HCT116 (cell line): ENCODE results near the gene SAMD4A. TPM values are rescaled to one million over a fixed set of nuclear protein-coding genes. Genes with fewer than 3 reads are reported as not detected.

Experiments
- ATAC-seq: fragments of 200-7000 bp; cut with Tn5 transposase; 2 replicates; pipeline ENCODE4 v1.9.1; 2020; ENCODE audit warnings: mild to moderate bottlenecking, moderate library complexity
- BruUV-seq: library from RNA; stranded (reverse); fragments of 400-500 nt; replicated peaks from 2 replicates; lab custom pipeline; 2021; lab: Mats Ljungman, UMichigan
- CTCF ChIA-PET: fragments of 300-600 bp; sonication (Branson Sonifier 250); formaldehyde crosslinking; loops from one replicate; lab custom pipeline; 2021; ENCODE audit warnings: antibody characterized with exemption; lab: Charles Lee
- POLR2A ChIA-PET: fragments of 300-600, 350-600 bp; sonication (Branson Sonifier 250); formaldehyde crosslinking; loops from one replicate; lab custom pipeline; 2021; ENCODE audit warnings: antibody characterized with exemption; lab: Charles Lee
- RAD21 ChIA-PET, 2 experiments: fragments of 300-600 bp; sonication (Branson Sonifier 250); formaldehyde crosslinking; loops; one replicate each; lab custom pipeline; 2023; ENCODE audit warnings: low total read pairs in 2 of 2; ENCODE audit not compliant: uncharacterized antibody in 2 of 2, unreplicated experiment in 2 of 2, low non-redundant PET in 1 of 2; lab: Charles Lee
- DNase-seq: peaks from one replicate; pipeline ENCODE4 v3.0.0-alpha.2; 2010; ENCODE audit warnings: low read depth, low spot score
- H2AFZ ChIP-seq: fragments of 200-600 bp; shearing (Covaris generic), sonication (generic); 2 replicates; pipeline ENCODE4 v1.6.1; 2017; ENCODE audit warnings: low read depth, mixed run types, mixed read lengths, antibody characterized with exemption, low read length; ENCODE audit not compliant: poor library complexity, severe bottlenecking
- H3K27ac ChIP-seq: 2 replicates; pipeline ENCODE4 v1.5.1; 2012; ENCODE audit warnings: low read depth, low read length
- H3K27me3 ChIP-seq: fragments of 200-600 bp; sonication (generic); 2 replicates; pipeline ENCODE4 v1.6.1; 2016; ENCODE audit warnings: mixed run types, low read length, mixed read lengths; ENCODE audit not compliant: insufficient read depth
- H3K36me3 ChIP-seq, 2 experiments: fragments of 200-500 bp in 1 of 2; fragments of 200-600 bp in 1 of 2; sonication (Bioruptor generic) in 1 of 2; sonication (generic) in 1 of 2; 2 replicates each; pipeline versions ENCODE4 v1.5.1 to v1.6.1; 2014 to 2016; ENCODE audit warnings: low read length in 2 of 2, inconsistent platforms in 1 of 2, mixed read lengths in 1 of 2, mixed run types in 1 of 2; ENCODE audit not compliant: insufficient read depth in 2 of 2, control insufficient read depth in 1 of 2
- H3K4me1 ChIP-seq, 2 experiments: fragments of 200-600 bp in 1 of 2; sonication (generic) in 1 of 2; 2 replicates each; pipeline versions ENCODE4 v1.5.1 to v1.6.1; 2012 to 2017; ENCODE audit warnings: low read length in 2 of 2, inconsistent platforms in 1 of 2, mild to moderate bottlenecking in 1 of 2, mixed read lengths in 1 of 2, mixed run types in 1 of 2, moderate library complexity in 1 of 2; ENCODE audit not compliant: insufficient read depth in 2 of 2, control insufficient read depth in 1 of 2
- H3K4me2 ChIP-seq: fragments of 200-600 bp; sonication (generic); 2 replicates; pipeline ENCODE4 v1.6.1; 2017; ENCODE audit warnings: mixed run types, low read length, mixed read lengths
- H3K4me3 ChIP-seq, 2 experiments: fragments of 200-600 bp in 1 of 2; sonication (generic) in 1 of 2; replicated peaks in 1 of 2; 2 replicates each; pipeline ENCODE4 v1.5.1; 2011 to 2016; ENCODE audit warnings: low read length in 2 of 2, control low read depth in 1 of 2, low read depth in 1 of 2, mild to moderate bottlenecking in 1 of 2, mixed read lengths in 1 of 2, mixed run types in 1 of 2
- H3K79me2 ChIP-seq: fragments of 200-600 bp; sonication (generic); 2 replicates; pipeline ENCODE4 v1.6.1; 2017; ENCODE audit warnings: mild to moderate bottlenecking, mixed run types, low read length, moderate library complexity, mixed read lengths; ENCODE audit not compliant: insufficient read depth
- H3K9ac ChIP-seq: fragments of 200-600 bp; sonication (generic); 2 replicates; pipeline ENCODE4 v1.6.1; 2016; ENCODE audit warnings: low read length, mixed read lengths
- H3K9me2 ChIP-seq: fragments of 200-600 bp; sonication (generic), shearing (Covaris generic); 2 replicates; pipeline ENCODE4 v1.6.1; 2017; ENCODE audit warnings: mixed run types, mild to moderate bottlenecking, moderate library complexity; ENCODE audit not compliant: insufficient read depth
- H3K9me3 ChIP-seq, 2 experiments: fragments of 200-500 bp in 1 of 2; fragments of 200-600 bp in 1 of 2; sonication (Bioruptor generic) in 1 of 2; sonication (generic) in 1 of 2; 2 replicates each; pipeline ENCODE4 v1.6.1; 2014 to 2017; ENCODE audit warnings: low read length in 2 of 2, mixed read lengths in 2 of 2, inconsistent platforms in 1 of 2, low read depth in 1 of 2, mild to moderate bottlenecking in 1 of 2, mixed run types in 1 of 2, moderate library complexity in 1 of 2; ENCODE audit not compliant: control insufficient read depth in 1 of 2, insufficient read depth in 1 of 2
- H4K20me1 ChIP-seq: fragments of 200-600 bp; sonication (generic), shearing (Covaris generic); 2 replicates; pipeline ENCODE4 v1.6.1; 2017; ENCODE audit warnings: mixed run types, mild to moderate bottlenecking, moderate library complexity; ENCODE audit not compliant: insufficient read depth
- CBX3 ChIP-seq: IDR thresholded peaks from 2 replicates; pipeline ENCODE4 v1.6.1; 2012; ENCODE audit warnings: low read depth
- CEBPB ChIP-seq: IDR thresholded peaks from 2 replicates; pipeline ENCODE4 v1.6.1; 2012; ENCODE audit warnings: low read depth
- ELF1 ChIP-seq: IDR thresholded peaks from 2 replicates; pipeline ENCODE4 v1.6.1; 2012; ENCODE audit warnings: low read depth, borderline replicate concordance
- EZH2 ChIP-seq: fragments of 200-600 bp; sonication (generic); IDR thresholded peaks from 2 replicates; pipeline ENCODE4 v1.6.1; 2017; ENCODE audit warnings: antibody characterized with exemption, mixed run types
- FOSL1 ChIP-seq: IDR thresholded peaks from 2 replicates; pipeline ENCODE4 v1.6.1; 2012; ENCODE audit warnings: low read depth
- POLR2A ChIP-seq: IDR thresholded peaks from 2 replicates; pipeline ENCODE4 v1.7.0; 2011; ENCODE audit warnings: borderline replicate concordance; ENCODE audit not compliant: insufficient read depth, insufficient read length; ENCODE audit errors: extremely low read depth
- POLR2AphosphoS5 ChIP-seq: IDR thresholded peaks from 2 replicates; pipeline ENCODE4 v1.6.1; 2011; ENCODE audit warnings: mild to moderate bottlenecking, low read depth, low read length, moderate library complexity
- YY1 ChIP-seq: IDR thresholded peaks from 2 replicates; pipeline ENCODE4 v1.6.1; 2011; ENCODE audit warnings: low read length, low read depth, moderate library complexity, mild to moderate bottlenecking; ENCODE audit not compliant: insufficient replicate concordance; ENCODE audit errors: extremely low read depth
- ZFX ChIP-seq: fragments of 450-650 bp; IDR thresholded peaks from 2 replicates; pipeline ENCODE4 v1.6.1; 2017
- ZNF274 ChIP-seq: fragments of 200-500 bp; sonication (Bioruptor generic); IDR thresholded peaks from 2 replicates; pipeline ENCODE4 v1.6.1; 2014; ENCODE audit warnings: mild to moderate bottlenecking, low read depth, low read length, inconsistent platforms
- intact Hi-C: fragments of 100-400 bp; cut with micrococcal nuclease; formaldehyde crosslinking; loops from 2 replicates; pipeline ENCODE4 v1.10.0; 2022
- total RNA-seq: library from RNA; stranded (reverse); gene quantifications from one replicate; pipeline ENCODE4 v1.2.1, GENCODE V29; 2021; ENCODE audit not compliant: unreplicated experiment
- TF ChIP-seq, protein P1 (sequence below), 3 experiments: fragments of 200-600 bp in 1 of 3; sonication (generic) in 1 of 3; IDR thresholded peaks in 2 of 3; conservative IDR thresholded peaks in 1 of 3; 2 replicates each; pipeline ENCODE4 v1.5.1; 2012 to 2017; ENCODE audit warnings: low read depth in 2 of 3, low read length in 2 of 3, antibody characterized with exemption in 1 of 3, borderline replicate concordance in 1 of 3, control low read depth in 1 of 3, mild to moderate bottlenecking in 1 of 3, mixed read lengths in 1 of 3, mixed run types in 1 of 3, moderate library complexity in 1 of 3; ENCODE audit not compliant: insufficient read depth in 1 of 3
- TF ChIP-seq, protein P2 (sequence below): IDR thresholded peaks from 2 replicates; pipeline ENCODE4 v1.6.1; 2012
- TF ChIP-seq, protein P3 (sequence below): IDR thresholded peaks from 2 replicates; pipeline ENCODE4 v1.6.1; 2011; ENCODE audit warnings: mild to moderate bottlenecking, low read length, moderate library complexity; ENCODE audit not compliant: insufficient replicate concordance; ENCODE audit errors: extremely low read depth

The SAMD4A gene
- total RNA-seq, 1 experiment from 2014 or later = 9.0 TPM

DNA sequence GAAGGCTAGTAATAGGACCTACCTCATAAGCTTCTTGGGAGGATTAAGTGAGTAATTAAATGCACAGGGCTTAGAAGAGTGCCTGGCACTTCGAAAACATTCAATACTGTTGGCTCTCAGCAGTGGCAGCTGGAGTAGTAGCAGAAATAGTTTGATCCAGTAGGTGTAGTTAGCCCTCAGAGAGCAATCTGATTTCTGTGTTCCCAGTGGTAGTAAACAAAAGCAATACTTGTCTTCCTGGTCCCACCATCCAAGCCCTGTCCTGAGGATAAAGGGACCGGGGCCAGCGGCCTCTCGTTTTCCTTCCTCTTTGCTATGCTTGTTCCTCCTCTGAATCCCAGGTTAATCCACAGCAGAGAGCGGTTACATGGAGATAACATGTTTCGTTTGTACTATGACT, 131.6 kb downstream of the SAMD4A start (continued):
- TF ChIP-seq EZH2 = no peak

DNA sequence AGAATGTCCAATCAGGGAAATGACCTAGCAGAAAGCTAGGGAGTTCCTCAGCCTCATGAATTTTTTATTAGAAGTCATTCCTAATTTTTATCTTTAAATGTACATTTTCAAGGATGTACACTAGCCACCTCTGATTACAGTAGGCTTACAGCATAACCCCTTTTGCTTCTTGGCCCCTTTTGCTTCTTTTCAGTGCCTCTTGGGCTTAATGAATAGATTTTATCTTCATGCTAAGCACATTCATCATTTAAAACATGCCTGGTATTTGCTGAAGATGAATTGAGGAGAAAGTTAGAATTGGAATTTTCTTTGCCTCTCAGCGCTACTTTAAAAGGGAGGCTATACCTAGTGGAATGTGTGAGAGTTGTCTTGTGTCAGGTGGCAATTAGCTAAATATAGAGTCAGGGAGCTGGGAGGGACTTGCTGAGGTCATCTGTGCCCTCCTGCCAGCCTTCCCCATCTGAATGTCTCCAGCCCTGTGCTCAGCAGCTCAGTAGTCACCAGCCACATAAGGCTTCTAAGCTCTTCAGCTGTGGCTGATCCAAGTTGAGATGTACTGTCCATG, 132.1 kb downstream of the SAMD4A start:
- BruUV-seq = no TSS peak
- no peaks in the 10 kb centered on the region for H3K79me2 ChIP-seq
- intact Hi-C loops = no loop called here
- ATAC-seq = no peak
- ChIA-PET RAD21 (no interaction called here), POLR2A (no interaction called here)
- TF ChIP-seq POLR2AphosphoS5 = no peak
- TF ChIP-seq, all 23 proteins: peak for 0
- Histone ChIP-seq H3K27me3 (no peaks in the 10 kb centered on the region), H3K36me3 (no peaks in the 10 kb centered on the region), H3K9ac (no peak overlapping the region), H3K27ac (no peak overlapping the region), H3K4me2 (no peak overlapping the region), H3K9me2 (no peaks in the 10 kb centered on the region), H3K9me3 (no peaks in the 10 kb centered on the region), H4K20me1 (no peaks in the 10 kb centered on the region), H3K4me3 (no peak overlapping the region), H3K4me1 (peaks cover 0 to 18% of the 10 kb centered on the region in 2 experiments; a peak in 1 of 4 replicates), H2AFZ (no peak overlapping the region)
- CTCF ChIA-PET = interaction anchor here (1.9 kb wide), 1 partner anchor 75 kb away, joined by 4 read pairs; no protein-coding TSS in a partner anchor
- DNase-seq = no peak

DNA sequence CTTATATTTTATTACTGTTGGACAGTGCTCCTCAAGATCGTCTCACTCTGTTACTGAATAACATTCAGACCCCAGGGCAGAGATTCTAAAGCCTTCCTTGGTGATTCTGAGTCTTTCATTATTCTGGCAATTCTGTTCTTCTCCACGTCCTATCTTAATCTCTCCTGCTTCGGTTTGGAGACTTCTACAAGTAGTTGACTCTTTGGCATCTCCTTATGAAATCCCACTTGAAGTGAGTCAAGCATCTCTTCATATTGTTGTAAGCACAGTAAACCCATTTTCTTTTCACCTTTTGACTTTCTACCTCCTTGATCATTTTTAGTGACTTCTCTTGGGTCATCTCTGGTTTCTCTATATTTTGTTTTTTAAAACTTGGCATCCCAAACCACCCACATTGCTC, 132.8 kb downstream of the SAMD4A start:
- no peak for TF ChIP-seq CBX3
- TF ChIP-seq ZFX = no peak
- TF ChIP-seq, protein P1, sequence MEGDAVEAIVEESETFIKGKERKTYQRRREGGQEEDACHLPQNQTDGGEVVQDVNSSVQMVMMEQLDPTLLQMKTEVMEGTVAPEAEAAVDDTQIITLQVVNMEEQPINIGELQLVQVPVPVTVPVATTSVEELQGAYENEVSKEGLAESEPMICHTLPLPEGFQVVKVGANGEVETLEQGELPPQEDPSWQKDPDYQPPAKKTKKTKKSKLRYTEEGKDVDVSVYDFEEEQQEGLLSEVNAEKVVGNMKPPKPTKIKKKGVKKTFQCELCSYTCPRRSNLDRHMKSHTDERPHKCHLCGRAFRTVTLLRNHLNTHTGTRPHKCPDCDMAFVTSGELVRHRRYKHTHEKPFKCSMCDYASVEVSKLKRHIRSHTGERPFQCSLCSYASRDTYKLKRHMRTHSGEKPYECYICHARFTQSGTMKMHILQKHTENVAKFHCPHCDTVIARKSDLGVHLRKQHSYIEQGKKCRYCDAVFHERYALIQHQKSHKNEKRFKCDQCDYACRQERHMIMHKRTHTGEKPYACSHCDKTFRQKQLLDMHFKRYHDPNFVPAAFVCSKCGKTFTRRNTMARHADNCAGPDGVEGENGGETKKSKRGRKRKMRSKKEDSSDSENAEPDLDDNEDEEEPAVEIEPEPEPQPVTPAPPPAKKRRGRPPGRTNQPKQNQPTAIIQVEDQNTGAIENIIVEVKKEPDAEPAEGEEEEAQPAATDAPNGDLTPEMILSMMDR (IDR thresholded peaks at IDR 0.05 in 2 of 3, conservative IDR thresholded peaks at IDR 0.05 in 1 of 3; ENCODE audit: borderline replicate concordance in 1 of 3, insufficient read depth in 1 of 3, low read depth in 2 of 3, low read length in 2 of 3) = no peak
- no peak for TF ChIP-seq FOSL1
- no peak for TF ChIP-seq YY1
- no peak for TF ChIP-seq POLR2AphosphoS5
- TF ChIP-seq, protein P2, sequence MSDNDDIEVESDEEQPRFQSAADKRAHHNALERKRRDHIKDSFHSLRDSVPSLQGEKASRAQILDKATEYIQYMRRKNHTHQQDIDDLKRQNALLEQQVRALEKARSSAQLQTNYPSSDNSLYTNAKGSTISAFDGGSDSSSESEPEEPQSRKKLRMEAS = no peak
- TF ChIP-seq, protein P3, sequence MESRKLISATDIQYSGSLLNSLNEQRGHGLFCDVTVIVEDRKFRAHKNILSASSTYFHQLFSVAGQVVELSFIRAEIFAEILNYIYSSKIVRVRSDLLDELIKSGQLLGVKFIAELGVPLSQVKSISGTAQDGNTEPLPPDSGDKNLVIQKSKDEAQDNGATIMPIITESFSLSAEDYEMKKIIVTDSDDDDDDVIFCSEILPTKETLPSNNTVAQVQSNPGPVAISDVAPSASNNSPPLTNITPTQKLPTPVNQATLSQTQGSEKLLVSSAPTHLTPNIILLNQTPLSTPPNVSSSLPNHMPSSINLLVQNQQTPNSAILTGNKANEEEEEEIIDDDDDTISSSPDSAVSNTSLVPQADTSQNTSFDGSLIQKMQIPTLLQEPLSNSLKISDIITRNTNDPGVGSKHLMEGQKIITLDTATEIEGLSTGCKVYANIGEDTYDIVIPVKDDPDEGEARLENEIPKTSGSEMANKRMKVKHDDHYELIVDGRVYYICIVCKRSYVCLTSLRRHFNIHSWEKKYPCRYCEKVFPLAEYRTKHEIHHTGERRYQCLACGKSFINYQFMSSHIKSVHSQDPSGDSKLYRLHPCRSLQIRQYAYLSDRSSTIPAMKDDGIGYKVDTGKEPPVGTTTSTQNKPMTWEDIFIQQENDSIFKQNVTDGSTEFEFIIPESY = no peak
- no peak for TF ChIP-seq ELF1
- no peak for TF ChIP-seq POLR2A
- no peak for TF ChIP-seq ZNF274
- TF ChIP-seq CEBPB = no peak
- H4K20me1 ChIP-seq = no peaks in the 10 kb centered on the region
- H3K9me3 ChIP-seq = no peaks in the 10 kb centered on the region
- H3K4me2 ChIP-seq = no peak overlapping the region
- ChIA-PET CTCF (interaction anchor here (1.0 to 1.9 kb wide), 2 partner anchors 8 to 74 kb away, joined by 3 to 4 read pairs; no protein-coding TSS in a partner anchor), RAD21 (no interaction called here), POLR2A (no interaction called here)
- H3K79me2 ChIP-seq = no peaks in the 10 kb centered on the region
- no peak overlapping the region for H3K27ac ChIP-seq
- ATAC-seq = no peak
- no peaks in the 10 kb centered on the region for H3K36me3 ChIP-seq
- H3K27me3 ChIP-seq = no peaks in the 10 kb centered on the region
- intact Hi-C loops = no loop called here
- no peak for DNase-seq
- no peak overlapping the region for H3K9ac ChIP-seq
- no peaks in the 10 kb centered on the region for H3K9me2 ChIP-seq
- BruUV-seq = no TSS peak
- no peak overlapping the region for H2AFZ ChIP-seq
- H3K4me3 ChIP-seq = no peak overlapping the region
- peaks cover 0 to 18% of the 10 kb centered on the region in 2 experiments; a peak in 1 of 4 replicates for H3K4me1 ChIP-seq
